Stimulated activated CD8-positive, alpha-beta memory T cell treated with anti-CD3 and anti-CD28 coated beads, Interleukin-12 subunit alpha, Interleukin-12 subunit beta, amount 100 ng/mL, for 1 hour (primary cell): Measurements from ENCODE around the gene LFNG.

Experiments used
- DNase-seq: peaks from one replicate; pipeline ENCODE4 v3.0.0-alpha.2; 2020; ENCODE audit warnings: low read depth

Gene LFNG

DNA sequence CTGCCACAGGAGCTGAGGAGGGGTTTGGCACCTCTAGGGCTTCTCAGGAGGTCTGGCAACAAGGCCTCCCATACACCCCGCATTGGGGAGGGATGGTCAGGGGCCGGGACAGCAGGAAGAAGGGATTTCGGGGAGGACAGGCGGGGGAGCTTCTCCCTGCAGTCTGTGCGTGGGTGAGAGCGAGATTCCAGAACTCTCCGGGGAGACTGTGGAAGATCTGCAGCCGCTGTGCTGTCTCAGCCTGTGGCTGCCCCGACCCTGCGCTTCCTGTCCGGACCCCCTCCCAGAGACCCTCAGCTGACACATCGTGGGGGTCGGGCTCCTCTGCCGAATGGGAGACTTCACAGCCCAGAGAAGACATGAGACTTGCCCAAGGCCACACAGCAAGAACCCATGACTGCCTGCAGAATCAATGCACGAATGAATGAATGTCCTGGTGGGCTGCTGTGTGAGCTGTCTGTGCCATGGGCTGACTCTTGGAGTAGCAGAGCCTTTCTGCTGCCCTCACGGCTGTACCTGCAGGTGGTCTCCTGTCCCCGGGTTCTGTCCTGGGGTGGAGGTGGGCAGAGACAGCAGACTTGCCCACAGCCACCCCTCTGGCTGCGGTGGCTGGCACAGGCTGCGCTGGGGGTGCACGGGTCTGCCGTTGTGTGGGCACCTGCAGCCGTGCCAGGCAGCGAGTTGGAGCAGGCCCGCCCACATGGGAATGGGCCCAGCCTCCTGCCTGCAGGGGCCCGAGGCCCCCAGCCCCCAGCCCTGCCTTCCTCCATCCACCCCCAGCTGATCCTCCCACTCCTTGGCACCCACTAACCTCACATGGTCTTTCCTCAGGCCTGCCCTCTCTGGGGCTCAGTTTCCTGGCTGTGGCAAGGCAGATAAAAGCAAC lies 16.3 kb upstream of the LFNG start:
- DNase-seq = no peak

DNA sequence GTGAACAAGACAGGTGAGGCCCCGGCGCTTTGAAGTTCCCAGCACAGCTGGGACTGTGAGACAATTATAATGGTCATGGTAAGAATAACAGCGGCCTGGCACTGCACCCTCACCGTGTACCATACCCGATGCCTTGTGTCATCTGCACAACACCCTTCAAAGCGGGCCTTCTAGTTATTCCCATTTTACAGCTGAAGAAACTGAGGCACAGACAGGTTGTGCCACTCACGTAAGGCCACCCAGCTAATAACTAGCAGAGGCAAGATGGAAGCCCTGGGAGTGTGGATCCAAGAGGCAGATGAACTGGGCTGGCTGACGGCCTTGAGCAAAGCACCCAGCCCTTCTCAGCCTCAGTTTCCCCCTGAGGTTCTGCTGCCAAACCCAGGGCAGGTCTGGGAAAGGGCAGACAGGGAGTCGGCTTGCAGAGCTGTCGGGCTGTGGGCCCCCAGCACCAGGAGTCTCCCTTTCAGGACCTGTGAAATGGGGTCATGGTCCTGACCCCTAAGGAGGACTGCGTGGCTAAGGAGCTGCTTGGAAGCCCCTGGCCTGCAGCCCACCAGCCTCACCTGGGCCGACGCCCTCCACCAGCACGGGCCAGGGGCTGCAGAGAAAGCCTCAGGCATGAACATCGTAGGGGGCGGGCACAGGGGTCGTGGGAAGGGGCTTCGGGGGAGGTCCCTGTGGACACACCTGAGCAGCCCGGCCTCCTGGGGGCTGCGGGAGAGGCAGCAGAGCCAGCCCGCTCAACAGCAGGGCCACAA lies 15.3 kb upstream of the LFNG start:
- DNase-seq = no peak

GRCh38 chr7:2504889-2505375 lies 14.6 kb upstream of the LFNG start:
- DNase-seq = no peak

DNA sequence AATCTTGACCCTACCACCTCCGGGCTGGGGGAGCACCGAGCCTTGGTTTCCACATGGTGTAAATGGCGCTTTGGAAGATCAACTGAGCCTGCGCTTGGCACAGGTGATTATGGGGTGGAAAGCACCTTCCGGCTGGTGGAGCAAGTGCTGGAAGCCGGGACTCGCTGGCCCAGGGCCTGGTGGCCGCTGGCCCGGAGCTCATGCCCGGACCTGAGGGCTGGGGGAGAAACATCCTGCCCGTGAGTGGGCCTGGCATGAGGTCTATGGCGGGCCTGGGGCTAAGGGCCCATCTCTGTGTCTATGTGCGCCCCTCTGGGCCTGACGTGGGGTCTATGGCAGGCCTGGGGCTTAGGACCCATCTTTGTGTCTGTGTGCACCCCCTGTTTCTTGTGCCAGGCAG lies 14.2 kb upstream of the LFNG start:
- DNase-seq = no peak

DNA sequence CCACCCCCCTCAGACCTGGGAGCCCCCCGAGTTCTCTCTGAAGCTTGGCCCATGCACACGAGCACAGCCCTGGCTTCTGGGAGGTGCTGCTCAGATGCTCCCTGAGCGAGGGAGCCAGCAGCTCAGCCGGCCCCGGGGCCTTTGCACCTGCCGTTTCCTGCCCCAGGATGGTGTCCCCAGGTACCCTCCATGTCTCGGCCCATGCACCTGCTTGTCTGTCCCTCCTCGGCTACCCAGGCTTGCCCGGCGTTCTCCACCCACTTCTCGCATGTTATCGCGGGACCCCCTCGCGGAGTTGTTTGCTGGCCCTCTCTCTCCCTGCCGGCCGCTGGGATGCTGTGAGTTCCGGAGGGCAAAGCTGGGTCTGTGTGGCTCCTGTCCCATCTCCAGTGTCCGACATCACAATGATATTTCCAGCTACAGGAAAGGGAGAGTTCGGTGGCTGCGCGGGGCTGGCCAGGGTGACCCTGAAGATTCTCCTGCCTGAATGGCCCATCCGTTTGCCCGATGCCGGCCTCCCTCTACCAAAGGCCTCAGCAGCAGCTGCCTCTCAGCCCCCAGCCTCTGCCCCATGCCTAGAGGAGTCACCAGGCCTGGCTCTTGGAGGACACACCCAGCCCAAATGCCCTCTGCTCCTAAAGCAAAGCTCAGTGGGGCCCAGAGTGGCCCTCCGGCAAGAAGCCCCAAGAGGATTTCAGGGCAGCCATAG lies 12.2 kb upstream of the LFNG start:
- no peak for DNase-seq

DNA sequence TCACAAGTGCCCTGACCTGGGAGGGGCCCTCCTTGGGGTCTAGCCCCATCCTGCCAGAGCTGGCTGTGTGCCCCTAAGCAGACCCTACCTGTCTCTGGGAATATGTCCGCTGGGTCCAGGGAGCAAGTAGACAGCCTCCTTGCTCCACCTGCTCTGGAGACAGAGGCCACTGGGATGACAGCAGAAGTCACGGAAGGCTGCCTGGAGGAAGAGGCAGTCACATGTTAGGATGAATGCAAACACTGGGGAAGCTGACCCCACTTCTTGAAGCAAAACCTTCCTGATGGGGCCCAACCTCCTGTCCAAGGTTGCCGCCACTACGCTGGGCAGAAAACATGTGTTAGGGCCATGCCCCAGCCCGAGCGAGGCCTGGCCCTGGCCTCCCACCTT lies 11.7 kb upstream of the LFNG start:
- no peak for DNase-seq

DNA sequence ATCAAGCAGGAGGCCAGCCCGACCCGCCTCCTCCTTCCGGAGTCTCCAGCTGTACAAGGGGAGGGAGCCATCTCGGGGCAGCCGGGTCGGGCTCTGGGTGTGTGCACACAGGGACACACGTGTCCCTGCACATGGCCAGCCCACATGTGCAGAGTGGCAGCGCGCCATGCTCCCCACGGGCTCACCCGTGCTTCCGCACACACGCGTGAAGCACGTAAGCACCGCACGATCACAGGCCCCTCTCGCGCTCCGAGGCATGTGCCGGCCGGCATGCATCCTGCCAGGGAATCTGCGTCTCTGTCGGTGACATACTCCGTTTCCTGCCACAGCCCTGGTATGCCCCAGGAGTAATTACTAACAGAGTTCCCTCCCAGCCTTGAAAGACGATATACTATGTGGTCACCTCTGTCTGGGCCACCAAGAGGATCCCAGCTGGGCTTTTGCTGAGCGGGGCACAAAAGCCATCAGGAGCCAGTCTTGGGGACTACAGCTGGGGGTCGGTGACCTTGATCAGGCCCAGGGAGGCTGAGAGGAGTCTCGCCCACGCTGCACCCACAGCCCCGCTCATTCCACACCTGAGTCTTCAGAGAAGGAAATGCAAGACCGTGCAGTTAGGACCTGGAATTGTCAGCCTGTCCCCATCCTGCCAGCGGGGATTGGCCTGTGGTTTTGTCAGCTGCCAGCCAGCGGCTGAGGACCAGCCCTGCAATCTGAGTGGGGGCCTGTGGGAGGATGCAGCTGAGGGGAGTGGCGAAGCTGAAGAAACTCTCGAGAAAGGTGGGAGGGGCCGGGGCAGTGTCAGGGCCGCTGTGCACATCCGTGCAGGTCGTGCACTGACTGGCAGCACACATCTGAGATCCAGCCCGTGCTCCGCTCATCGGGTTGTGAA lies 11.0 kb upstream of the LFNG start:
- DNase-seq = peak; percentile 55

- no peak for DNase-seq
These were observed 10.2 kb upstream of the LFNG start for GRCh38 chr7:2509298-2509906.

DNA sequence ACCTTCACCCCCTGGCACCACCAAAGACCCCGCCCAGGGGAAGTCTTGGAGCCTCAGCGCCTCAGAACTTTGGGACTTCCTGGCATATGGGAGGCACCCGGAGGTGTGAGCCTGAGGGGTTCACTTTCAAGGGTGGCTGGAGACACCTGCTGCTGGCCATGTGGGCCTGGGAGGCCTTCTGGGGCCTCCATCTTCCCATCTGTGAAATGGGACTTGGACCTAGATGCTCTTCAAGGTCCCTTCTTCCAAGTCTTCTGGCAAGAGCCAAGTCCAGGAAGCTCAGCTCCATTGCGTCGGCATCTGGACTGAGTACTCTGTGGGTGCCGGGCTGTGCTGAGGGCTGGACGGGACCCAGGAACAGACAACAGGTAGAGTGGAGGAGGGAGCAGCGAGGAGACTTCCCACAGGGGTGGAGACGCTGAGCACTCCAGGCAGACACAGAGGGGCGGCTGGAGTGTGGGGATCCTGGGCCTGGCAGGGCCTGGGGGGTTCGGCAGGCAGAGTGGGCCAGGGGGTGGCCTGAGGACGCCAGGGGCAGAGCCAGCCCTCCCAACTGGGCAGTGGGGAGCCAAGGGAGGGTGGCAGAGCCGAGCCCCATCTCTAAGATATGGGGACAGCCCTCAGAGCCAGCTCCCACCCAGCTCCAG lies 9.3 kb upstream of the LFNG start:
- DNase-seq = no peak

GRCh38 chr7:2510909-2511768 lies 8.4 kb upstream of the LFNG start:
- DNase-seq = no peak

GRCh38 chr7:2511769-2512168 lies 7.8 kb upstream of the LFNG start:
- no peak for DNase-seq

- no peak for DNase-seq
These were observed 7.4 kb upstream of the LFNG start for GRCh38 chr7:2512179-2512661.

DNA sequence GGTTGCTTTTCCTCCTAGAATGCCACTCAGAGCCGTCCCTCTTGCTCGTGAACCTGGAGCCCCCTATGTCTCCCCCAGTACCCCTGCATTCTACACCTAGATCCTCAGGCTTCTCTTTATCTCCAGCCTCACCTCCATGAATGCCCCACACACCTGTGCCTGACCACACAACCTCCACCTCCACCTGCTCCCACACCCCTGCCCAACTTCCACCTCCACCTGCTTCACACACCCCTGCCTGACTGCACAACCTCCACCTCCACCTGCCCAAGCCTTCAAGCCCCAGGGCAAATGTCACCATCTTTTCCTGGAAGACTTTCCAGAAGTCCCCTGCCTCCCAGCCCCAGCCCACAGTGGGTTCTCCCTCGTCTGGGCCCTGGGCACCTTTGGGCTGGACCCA lies 6.9 kb upstream of the LFNG start:
- DNase-seq = no peak

DNA sequence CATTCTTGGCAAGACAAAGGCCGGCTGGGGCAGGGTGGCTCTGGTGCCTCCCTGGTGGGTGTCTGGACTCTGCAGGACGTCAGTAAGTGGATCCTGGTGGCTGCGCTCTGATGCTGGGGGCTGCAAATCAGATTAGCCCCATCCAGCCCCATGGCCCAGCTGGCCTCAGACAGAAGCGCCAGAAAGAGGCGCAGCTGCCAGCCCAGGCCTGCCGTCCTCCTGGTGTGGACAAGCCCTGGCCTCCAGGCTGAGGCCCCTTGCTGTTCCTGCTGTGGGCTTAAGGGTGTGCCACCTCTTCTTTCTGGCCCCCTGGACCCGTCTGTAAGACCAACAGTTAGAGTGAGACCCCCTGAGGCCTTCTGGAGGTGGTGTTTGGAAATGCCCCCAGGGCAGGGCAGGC lies 5.9 kb upstream of the LFNG start:
- DNase-seq = no peak

GRCh38 chr7:2514473-2515423 lies 4.8 kb upstream of the LFNG start:
- no peak for DNase-seq

DNA sequence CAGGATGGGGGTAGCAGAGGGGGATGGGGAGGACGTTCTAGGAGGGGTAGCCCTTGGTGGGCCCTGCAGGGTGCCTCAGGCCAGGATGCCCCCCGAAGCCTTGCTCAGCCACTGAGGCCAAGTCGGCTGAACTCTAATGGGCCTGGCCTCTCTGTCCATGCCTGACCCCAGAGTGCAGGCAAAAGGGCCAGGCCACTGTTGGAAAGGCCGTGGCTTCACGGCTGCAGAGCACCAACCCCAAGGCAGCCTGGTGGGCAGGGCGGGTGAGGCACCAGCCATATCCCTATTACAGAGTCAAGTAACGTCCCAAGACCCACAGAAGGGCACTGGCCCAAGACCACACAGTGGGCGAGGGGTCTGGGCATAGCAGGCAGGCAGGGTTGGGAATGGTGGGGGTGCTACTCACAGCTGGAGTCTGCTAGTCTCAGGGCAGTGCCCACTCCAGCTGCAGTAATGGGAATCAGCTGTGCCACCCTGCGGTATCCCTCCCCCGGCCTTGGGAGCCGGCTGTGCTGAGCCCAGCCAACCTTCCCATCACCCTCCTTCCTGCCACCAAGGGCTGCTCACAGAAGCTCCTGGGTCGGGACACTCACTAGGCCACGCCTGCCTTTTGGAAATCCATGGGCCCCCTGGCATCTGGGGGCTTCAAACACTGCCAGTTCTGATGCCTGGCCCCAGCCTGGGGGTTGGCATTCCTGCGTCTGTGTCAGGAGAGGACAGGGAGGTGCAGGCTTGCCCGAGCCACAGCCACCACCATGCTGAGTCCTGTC lies 4.0 kb upstream of the LFNG start:
- DNase-seq = no peak

DNA sequence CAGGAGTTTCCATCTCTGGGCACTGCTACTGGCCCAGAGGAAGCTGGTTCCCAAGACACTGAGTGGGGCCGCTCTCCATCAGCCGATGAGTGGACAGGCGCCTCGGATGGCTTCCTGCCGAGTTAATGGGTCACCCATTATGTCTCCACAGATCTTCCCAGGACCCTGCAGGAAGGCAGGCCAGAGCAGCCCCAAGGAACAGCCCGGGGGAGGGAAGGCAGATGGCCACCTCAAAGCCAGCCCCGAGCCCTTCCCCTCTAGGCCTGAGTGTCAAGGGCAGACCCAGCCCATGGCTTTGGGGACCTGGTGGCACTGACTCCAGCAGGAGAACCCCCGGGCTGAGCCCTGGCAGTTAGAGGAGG lies 3.4 kb upstream of the LFNG start:
- DNase-seq = no peak

- no peak for DNase-seq
These were observed 2.5 kb upstream of the LFNG start for GRCh38 chr7:2517026-2517425.
